RWPE2 (cell line): ENCODE results near the gene MYB.

Experiments
- ATAC-seq: fragments of 200-7000 bp; cut with Tn5 transposase; 3 replicates; pipeline ENCODE4 v1.9.1; 2021; ENCODE audit warnings: low read depth
- DNase-seq: peaks from one replicate; pipeline ENCODE4 v3.0.0-alpha.2; 2020; ENCODE audit warnings: low spot score
- H3K27ac ChIP-seq: fragments of 450-650 bp; 2 replicates; pipeline ENCODE4 v1.5.1; 2017; ENCODE audit warnings: mild to moderate bottlenecking; ENCODE audit not compliant: poor library complexity, severe bottlenecking
- H3K27me3 ChIP-seq: fragments of 250-450 bp; sonication (Bioruptor Pico); 2 replicates; pipeline ENCODE4 v1.5.1; 2021; ENCODE audit warnings: mild to moderate bottlenecking, moderate library complexity; ENCODE audit not compliant: insufficient read depth, poor library complexity, severe bottlenecking
- H3K36me3 ChIP-seq: fragments of 250-450 bp; sonication (Bioruptor Pico); 2 replicates; pipeline ENCODE4 v1.5.1; 2020; ENCODE audit warnings: low read depth, mild to moderate bottlenecking, moderate library complexity
- H3K4me1 ChIP-seq: fragments of 250-450 bp; sonication (Bioruptor Pico); 2 replicates; pipeline ENCODE4 v1.5.1; 2021; ENCODE audit warnings: mild to moderate bottlenecking, moderate library complexity; ENCODE audit not compliant: insufficient read depth, poor library complexity, severe bottlenecking
- H3K4me3 ChIP-seq: fragments of 250-450 bp; sonication (Bioruptor Pico); 2 replicates; pipeline ENCODE4 v1.5.1; 2021; ENCODE audit warnings: mild to moderate bottlenecking, moderate library complexity; ENCODE audit not compliant: severe bottlenecking
- H3K9me3 ChIP-seq: fragments of 250-450 bp; sonication (Bioruptor Pico); 2 replicates; pipeline ENCODE4 v1.5.1; 2021; ENCODE audit warnings: mild to moderate bottlenecking, moderate library complexity; ENCODE audit not compliant: severe bottlenecking
- TF ChIP-seq, protein P1 (sequence below): fragments of 450-650 bp; IDR thresholded peaks from one replicate; pipeline ENCODE4 v1.5.1; 2017; ENCODE audit warnings: mild to moderate bottlenecking, moderate library complexity; ENCODE audit not compliant: poor library complexity, severe bottlenecking

Gene MYB

DNA sequence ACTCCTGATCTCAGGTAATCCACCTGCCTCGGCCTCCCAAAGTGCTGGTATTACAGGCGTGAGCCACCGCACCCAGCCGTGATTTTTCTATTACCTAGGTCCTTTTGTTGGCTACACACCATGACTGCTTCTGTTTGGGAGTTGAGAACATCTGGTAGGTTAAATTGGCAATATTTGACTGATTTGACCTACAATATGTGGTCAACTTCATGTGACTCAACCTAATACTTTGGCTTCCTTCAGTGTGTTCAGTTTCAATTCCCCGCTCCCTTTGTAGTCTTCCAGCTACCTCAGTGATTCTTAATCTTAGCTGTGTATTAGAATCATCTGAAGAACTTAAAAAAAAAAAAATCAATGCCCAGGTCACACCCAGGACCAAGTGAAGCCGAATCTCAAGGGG is 47.4 kb downstream of the MYB start:
- DNase-seq: no peak
- ATAC-seq: no peak
- Histone ChIP-seq H3K4me1 (no peaks in the 10 kb centered on the region), H3K9me3 (no peaks in the 10 kb centered on the region), H3K36me3 (no peaks in the 10 kb centered on the region), H3K27ac (no peak overlapping the region), H3K27me3 (no peaks in the 10 kb centered on the region), H3K4me3 (no peak overlapping the region)
- TF ChIP-seq, protein P1, sequence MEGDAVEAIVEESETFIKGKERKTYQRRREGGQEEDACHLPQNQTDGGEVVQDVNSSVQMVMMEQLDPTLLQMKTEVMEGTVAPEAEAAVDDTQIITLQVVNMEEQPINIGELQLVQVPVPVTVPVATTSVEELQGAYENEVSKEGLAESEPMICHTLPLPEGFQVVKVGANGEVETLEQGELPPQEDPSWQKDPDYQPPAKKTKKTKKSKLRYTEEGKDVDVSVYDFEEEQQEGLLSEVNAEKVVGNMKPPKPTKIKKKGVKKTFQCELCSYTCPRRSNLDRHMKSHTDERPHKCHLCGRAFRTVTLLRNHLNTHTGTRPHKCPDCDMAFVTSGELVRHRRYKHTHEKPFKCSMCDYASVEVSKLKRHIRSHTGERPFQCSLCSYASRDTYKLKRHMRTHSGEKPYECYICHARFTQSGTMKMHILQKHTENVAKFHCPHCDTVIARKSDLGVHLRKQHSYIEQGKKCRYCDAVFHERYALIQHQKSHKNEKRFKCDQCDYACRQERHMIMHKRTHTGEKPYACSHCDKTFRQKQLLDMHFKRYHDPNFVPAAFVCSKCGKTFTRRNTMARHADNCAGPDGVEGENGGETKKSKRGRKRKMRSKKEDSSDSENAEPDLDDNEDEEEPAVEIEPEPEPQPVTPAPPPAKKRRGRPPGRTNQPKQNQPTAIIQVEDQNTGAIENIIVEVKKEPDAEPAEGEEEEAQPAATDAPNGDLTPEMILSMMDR: no peak

- no peak for ATAC-seq
- H3K27ac ChIP-seq: no peak overlapping the region
- H3K36me3 ChIP-seq: no peaks in the 10 kb centered on the region
- H3K27me3 ChIP-seq: no peaks in the 10 kb centered on the region
- no peak for DNase-seq
- H3K9me3 ChIP-seq: no peaks in the 10 kb centered on the region
- H3K4me1 ChIP-seq: no peaks in the 10 kb centered on the region
- TF ChIP-seq, protein P1: no peak
- H3K4me3 ChIP-seq: no peak overlapping the region
These were observed 48.9 kb downstream of the MYB start for GRCh38 chr6:135229996-135230395.

DNA sequence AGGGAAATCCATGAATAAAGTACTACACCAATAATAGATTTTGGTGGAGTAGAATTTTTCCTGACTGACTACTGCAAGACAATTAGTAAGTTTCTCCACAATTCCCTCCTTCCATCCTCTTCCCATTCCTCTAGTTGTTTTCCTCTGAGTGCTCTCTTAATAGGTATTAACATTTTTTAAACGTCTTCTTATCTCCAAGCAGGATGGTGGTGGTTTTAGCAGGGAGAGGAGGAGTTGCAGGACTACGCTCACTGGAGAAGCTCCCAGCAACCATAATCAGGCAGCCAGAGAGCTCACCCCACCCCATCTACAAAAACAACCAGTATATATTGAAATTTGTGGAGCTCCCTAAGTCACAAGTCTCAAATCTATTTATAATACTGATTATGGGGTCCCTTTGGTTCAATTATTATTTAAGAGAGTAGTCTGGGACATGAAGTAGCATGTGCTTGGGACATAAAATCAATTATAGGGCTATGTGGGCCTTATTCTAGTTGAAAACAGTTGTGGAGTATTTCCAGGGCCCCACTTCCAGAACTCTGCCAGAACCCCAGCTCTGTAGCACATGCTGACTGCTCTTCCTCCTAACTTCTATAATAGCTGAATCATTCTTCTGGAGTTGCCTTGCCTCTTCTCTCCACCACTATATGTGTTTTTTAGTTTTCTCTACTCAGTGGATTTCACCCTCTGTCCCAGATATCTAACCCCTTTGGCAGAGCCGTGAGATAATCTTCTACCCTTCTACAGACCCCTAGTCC is 49.8 kb downstream of the MYB start:
- Histone ChIP-seq H3K4me1 (no peaks in the 10 kb centered on the region), H3K9me3 (no peaks in the 10 kb centered on the region), H3K4me3 (no peak overlapping the region), H3K27ac (no peak overlapping the region), H3K27me3 (no peaks in the 10 kb centered on the region), H3K36me3 (no peaks in the 10 kb centered on the region)
- TF ChIP-seq, protein P1: no peak
- ATAC-seq (no peak), DNase-seq (no peak)

DNA sequence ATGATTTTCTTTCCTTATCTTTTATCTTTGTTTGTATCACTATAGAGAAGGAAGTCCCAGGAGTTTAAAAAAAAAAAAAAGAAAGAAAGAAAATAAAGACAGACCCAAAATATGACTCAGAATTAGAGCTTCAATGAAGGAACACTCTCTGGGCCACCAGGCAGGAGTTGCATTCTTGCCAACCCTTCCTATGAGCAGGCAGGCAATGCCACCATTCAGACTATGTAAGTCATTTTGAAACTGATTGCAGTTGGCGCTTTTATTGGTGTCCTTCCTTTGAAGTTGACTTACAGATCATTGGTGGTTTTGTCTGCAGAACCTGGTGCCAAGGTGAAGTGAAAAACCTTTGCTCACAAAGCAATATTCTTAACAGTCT is 50.3 kb downstream of the MYB start:
- DNase-seq (no peak), ATAC-seq (no peak)
- no peaks in the 10 kb centered on the region for H3K4me1 ChIP-seq
- no peaks in the 10 kb centered on the region for H3K27me3 ChIP-seq
- TF ChIP-seq, protein P1: no peak
- no peaks in the 10 kb centered on the region for H3K9me3 ChIP-seq
- H3K36me3 ChIP-seq: no peaks in the 10 kb centered on the region
- no peak overlapping the region for H3K27ac ChIP-seq
- no peak overlapping the region for H3K4me3 ChIP-seq
